Fibroblast of lung (primary cell): ENCODE measurements around the gene CCDC148.

Source experiments
- EZH2 ChIP-seq: IDR thresholded peaks from 2 replicates; pipeline ENCODE4 v1.5.1; 2012; ENCODE audit warnings: low read length, control low read depth, mild to moderate bottlenecking; ENCODE audit errors: missing control alignments
- TF ChIP-seq, protein P1 (sequence below), 2 donors: IDR thresholded peaks in 1 of 2; conservative IDR thresholded peaks in 1 of 2; 1 replicate in 1 of 2; 2 replicates in 1 of 2; pipeline ENCODE4 v1.5.1; 2011 to 2012; ENCODE audit warnings: low read length in 2 of 2, control low read depth in 1 of 2, inconsistent platforms in 1 of 2, low read depth in 1 of 2, mild to moderate bottlenecking in 1 of 2

DNA sequence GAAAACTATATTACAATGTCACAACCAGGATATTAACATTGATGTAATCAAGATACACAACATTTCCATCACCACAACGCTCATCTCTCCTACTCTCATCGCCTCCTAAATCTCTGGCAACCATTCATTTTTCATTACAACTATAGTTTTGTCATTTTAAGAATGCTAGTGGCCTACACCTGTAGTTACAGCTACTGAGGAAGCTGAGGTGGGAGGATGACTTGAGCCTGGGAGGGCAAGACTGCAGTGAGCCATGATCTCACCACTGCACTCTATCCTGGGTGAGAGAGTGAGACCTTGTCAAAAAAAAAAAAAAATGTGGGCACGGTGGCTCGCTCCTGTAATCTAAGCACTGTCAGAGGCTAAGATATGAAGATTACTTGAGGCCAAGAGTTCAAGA, 10.7 kb upstream of the CCDC148 start:
- TF ChIP-seq, protein P1, sequence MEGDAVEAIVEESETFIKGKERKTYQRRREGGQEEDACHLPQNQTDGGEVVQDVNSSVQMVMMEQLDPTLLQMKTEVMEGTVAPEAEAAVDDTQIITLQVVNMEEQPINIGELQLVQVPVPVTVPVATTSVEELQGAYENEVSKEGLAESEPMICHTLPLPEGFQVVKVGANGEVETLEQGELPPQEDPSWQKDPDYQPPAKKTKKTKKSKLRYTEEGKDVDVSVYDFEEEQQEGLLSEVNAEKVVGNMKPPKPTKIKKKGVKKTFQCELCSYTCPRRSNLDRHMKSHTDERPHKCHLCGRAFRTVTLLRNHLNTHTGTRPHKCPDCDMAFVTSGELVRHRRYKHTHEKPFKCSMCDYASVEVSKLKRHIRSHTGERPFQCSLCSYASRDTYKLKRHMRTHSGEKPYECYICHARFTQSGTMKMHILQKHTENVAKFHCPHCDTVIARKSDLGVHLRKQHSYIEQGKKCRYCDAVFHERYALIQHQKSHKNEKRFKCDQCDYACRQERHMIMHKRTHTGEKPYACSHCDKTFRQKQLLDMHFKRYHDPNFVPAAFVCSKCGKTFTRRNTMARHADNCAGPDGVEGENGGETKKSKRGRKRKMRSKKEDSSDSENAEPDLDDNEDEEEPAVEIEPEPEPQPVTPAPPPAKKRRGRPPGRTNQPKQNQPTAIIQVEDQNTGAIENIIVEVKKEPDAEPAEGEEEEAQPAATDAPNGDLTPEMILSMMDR (conservative IDR thresholded peaks at IDR 0.05 in 1 of 2, IDR thresholded peaks at IDR 0.05 in 1 of 2; ENCODE audit: low read depth in 1 of 2, low read length in 2 of 2), result no peak
- TF ChIP-seq EZH2, result no peak
